HG03159 (cell line): ENCODE data around the gene KDM3B.
"Not testable (repeated sequence)": the region's sequence is repeated elsewhere in the genome, so short reads cannot be mapped to it uniquely, and the experiment has no call there.

Experiments used
- ATAC-seq: cut with Tn5 transposase; IDR thresholded peaks from one replicate; pipeline ENCODE4 v1.9.1; 2021; ENCODE audit warnings: mild to moderate bottlenecking, moderate library complexity; ENCODE audit not compliant: unreplicated experiment

Gene KDM3B

DNA sequence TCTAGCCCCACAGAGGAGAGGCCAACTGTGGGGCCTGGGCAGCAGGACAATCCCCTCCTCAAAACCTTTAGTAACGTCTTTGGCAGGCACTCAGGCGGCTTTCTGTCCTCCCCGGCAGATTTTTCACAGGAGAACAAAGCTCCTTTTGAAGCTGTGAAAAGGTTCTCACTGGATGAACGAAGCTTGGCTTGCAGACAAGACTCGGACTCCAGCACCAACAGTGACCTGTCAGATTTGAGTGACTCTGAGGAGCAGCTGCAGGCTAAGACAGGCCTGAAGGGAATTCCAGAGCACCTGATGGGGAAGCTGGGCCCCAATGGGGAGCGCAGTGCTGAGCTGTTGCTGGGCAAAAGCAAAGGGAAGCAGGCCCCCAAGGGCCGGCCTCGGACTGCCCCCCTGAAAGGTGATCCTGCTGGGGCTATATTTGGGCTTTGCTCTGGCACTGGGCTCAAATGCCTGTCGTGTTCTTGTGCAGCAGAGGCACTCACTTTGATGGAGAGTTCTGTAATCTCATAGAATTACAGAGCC is 39.4 kb downstream of the KDM3B start:
- no peak for ATAC-seq

DNA sequence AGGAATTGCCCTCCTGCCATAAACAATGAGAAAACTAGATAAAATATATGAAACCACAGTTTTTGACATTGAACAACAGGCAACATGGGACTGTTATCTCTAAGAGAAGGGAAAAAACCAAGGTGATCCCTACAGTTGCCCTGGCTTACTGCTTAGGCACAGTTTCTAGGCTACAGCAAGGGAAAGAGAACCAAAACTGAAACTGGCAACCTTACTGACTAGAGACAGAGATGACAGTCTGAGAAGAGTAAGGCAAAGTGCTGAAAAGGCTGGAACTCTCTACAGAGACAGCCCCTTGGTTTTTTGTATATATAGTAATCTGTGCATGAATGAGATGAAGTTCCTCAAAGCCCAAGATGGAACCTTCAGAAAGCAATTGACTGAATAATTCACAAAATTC is 50.2 kb downstream of the KDM3B start:
- peak; percentile 68 for ATAC-seq

DNA sequence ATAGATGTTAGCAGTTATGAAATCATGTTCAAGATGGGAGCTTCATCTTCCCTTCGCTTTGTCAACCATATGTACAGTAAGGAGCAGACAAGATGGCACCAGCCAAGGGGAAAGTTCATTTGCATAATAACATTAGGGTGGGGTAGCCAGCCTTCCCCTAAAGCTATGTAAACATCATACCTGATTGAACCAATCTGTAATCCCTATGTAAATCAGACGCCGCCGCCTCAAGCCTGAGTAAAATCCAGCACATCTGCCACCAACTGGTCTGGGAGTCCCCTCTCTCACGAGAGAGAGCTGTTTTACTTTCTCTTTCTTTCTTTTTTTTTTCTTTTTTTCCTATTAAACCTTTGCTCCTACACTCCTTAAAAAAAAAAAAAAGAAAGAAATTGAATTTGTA is 55.5 kb downstream of the KDM3B start:
- no peak for ATAC-seq

DNA sequence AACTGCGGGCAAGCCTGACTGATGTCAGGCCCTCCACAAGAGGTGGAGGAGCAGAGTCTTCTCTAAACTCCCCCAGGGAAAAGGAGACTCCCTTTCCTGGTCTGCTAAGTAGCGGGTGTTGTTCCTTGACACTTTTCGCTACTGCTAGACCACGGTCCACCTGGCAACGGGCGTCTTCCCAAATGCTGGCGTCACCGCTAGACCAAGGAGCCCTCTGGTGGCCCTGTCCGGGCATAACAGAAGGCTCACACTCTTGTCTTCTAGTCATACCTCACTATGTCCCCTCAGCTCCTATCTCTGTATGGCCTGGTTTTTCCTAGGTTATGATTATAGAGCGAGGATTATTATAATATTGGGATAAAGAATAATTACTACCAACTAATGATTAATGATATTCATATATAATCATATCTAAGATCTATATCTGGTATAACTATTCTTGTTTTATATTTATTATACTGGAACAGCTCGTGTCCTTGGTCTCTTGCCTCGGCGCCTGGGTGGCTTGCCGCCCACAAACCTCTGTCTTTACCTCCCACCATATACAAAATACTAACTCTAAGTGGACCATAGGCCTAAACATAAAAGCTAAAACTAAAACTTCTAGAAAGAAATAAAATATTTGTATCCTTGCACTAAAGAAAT is 58.6 kb downstream of the KDM3B start:
- ATAC-seq: not testable (repeated sequence)

DNA sequence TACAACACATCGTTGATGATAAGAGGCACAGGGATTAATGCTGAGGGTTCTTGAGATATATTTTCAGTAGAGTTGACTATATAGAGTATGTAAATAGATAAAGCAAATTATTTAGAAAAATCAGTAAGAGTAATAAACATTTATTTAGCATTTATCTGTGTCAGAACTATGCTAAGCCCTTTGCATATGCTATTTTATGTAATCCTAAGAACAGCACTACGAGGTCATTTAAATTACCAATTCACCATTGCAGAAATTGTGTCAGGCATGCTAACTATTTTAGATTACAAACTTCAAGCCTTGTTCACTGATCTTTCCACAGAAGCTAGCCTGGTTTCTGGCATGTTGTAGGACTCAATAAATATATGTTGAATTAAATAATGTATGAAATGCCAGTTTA is 66.0 kb downstream of the KDM3B start:
- ATAC-seq: no peak

DNA sequence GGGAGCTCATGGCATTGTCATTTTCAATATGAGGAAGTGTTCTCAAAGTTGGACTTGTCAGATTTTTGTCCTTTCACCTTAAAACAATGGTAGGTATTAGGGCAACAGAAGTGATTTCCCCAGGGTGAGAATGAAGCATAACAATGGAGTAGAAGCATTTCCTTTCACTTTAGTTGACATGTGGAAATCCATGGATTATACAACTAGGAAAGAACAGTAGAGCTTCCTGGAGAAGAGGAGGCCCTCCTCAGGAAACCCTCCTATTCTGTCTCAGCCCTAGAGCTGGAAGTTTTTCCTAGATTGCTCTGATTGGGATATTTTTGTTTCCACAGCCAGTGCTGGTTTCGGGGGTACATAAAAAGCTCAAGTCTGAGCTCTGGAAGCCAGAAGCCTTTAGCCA is 72.6 kb downstream of the KDM3B start:
- ATAC-seq: no peak

DNA sequence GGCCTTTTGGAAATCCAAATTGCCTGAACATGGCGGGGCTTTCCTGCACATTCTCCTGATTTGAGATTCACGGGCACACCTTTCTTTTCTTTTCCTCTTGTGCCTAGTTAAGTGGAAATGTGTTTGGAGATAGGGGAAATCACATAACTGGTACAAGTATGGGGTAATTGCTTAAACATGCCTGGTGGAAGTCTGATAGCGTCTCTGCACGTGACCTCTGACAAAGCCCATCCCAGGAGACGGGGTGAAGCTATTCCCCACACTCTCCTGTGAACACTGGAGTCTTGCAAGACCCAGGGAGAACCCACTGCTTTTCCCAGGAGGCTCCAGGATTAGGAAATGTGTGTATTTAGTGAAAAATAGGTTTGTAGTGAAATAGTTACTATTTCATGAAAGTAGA is 83.5 kb downstream of the KDM3B start:
- ATAC-seq: no peak

DNA sequence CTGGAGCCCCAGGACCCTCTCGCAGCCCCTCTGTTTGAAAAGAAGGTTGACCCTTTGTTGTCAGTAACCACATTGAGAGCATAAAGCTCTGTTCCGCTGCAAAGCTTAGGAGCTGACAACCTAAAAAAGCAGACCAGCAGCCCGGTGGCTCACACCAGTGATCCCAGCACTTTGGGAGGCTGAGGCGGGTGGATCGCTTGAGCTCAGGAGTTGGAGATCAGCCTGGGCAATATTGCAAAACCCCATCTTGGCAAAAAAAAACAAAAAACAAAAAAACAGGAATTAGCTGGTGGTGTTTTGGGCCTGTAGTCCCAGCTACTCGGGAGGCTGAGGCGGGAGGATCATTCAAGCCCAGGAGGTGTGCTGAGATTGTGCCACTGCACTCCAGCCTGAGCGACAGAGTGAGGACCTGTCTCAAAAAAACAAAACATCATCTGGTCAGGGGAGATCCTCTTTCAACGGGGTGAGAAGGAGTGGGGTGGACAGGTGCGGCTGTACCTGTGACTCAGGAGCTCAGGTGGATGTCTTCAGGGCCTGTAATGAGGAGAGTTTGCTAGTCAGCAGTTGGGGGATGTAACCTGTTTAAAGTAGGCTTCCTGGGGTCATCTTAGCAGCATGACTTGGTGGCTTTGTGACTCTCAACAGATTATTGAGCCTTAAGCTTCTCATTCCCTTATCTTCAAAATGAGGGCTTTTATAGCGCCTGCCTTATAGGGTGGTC is 85.7 kb downstream of the KDM3B start:
- peak; percentile 3 for ATAC-seq

DNA sequence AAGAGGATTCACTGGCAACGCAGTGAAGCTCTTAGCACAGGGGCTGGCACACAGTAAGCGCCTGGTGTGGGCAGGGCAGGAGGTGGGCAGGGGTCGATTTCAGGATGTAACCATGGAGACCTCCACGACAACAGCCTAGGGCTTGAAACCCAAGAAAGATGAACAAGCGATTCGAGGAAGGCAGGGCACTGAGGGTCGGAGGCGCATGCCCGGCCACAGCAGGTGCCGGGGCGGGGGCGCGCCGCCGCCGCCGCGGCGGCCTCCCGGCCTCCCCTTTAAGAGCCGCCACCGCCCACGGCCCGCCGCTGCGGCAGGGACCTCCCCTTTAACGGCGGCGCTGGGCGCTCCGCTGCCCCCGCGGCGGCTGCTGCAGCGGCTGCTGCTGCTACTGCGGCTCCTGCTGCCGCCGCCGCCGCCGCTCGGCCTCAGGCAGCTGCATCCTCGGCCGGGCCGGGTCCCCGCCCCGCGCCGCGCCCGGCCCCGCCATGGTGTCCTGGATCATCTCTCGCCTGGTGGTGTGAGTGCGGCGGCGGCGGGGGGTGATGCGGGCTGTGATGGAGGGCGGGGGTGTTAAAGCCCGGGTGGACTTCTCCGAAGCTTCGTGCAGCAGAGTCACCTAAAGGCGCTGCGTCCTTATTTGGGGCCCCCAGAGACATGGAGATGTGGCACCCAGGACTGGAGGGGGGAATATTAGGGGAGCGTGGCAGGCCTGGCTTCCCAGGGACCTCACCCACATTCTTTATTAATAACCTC is 86.4 kb downstream of the KDM3B start, which contains the start of gene REEP2:
TSS of gene REEP2 (plus strand) at position 334 of the 753 bp plus-strand sequence. CDS start at position 486, 152 bp downstream.
- peak; percentile 75 for ATAC-seq

DNA sequence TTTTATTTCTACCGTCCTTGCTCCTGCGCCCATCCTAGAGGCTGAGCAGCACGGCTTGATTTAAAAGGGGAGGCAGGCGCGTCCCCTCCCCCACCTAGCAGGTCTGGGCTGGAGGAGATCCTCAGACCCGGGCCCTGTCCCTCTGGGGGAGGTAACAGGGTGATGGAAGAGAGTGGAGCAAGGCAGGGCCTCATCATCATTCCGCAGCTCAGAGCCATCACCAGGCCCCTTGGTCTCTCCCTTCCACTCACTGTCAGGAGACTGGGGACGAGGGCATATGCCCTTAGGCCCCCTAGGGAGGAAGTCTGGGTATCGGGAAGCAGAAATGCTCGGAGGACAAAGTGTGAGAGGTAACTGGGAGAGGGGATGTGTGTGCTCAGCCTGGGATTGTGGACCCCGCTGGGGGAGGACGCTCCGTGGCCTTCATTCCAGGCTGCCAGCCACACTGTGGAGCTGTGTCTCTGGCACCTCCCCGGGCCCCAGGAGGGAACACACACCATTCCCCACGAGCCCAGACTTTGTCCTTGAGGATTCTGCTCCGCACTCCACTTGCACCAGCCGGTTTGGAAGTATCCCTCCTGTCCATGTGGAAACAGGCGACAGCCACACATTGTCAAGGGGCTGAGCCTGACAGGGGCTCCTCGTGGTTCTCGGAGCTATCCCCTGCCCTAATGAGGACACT is 87.1 kb downstream of the KDM3B start:
- no peak for ATAC-seq

DNA sequence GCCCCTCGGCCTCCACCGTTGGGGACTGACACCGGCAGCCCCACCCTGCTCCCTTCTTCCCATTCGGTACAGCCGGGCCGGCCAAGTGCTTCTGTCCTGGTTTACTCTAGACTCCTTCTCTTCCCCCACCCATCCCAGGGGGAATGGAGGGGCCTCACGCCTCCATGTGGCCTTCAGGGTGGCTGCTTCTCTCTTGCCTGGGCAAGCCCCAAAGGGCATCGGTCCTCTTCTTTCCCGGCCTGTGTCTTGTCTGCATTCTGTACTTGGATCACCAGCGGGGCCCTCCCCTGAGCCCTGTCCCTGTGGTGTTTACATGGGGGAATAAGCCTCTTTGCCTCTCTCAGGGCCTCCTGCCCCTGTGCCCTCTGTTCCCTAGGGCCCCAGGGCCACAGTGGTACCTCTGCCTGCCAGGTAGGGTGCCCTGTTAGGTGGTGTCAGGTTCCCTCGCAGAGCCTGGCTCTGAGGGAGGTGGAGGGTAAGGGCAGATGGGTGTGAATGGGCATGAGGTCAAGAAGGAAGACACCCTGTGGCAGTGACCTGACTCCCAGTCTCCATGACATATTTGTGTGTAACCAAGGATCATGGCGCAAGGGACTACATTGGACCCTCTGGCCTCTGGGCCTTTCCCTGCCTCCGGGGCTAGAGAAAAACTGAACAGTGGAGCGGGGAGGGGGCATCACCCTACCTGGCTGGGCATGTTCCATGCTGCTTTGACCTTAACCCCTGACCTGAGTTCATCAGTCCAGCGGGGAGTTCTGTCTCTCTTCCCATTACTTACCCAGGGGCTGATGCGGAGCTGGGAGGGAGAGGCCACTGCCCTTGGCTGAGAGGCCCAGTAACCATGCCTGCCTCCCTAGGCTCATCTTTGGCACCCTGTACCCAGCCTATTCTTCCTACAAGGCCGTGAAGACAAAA is 87.9 kb downstream of the KDM3B start:
- no peak for ATAC-seq

DNA sequence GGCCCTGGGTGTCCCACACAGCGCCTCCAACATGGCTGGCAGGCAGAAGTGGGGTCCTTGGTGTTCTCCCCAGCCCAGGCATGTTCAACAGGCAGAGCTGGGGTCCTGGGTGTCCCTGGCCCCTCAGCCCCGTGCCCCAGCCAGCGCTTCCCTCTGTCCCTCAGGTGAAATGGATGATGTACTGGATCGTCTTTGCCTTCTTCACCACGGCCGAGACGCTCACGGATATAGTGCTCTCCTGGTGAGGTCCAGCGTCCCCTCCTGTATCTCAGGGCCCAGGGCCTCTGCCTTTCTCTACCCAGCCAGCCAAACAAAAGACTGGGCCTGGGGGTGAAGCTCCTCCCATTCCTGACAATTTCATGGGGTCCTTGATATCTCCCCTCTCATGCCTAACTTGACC is 88.7 kb downstream of the KDM3B start:
- ATAC-seq: no peak

DNA sequence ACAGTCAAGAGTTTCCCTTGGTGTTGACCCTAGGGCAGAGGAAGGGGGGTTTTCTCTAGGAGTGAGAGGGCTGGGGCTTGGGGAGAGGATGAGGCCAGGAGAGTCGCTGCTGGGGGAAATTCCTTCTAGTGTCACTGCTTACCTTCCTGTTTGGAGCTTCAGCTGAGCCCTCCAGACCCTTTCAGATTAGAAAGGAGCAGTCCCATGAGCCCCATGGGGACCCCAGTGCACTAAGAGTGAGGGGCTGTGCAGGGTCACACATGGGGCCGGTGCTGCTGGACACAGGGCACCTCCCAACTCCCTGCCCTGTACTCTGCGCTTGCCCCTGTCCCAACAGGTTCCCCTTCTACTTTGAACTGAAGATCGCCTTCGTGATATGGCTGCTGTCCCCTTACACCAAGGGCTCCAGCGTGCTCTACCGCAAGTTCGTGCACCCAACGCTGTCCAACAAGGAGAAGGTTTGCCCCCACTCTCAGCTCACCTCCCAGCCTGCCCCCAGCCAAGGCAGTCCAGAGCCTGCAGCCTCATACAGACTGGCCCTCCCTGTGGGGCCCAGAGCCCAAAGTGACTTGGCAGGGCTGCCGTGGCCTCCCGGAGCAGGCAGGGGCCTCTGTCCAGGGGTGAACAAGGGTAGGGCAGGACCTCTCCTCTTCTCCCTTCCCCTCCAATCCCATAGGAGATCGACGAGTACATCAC is 91.7 kb downstream of the KDM3B start:
- no peak for ATAC-seq

DNA sequence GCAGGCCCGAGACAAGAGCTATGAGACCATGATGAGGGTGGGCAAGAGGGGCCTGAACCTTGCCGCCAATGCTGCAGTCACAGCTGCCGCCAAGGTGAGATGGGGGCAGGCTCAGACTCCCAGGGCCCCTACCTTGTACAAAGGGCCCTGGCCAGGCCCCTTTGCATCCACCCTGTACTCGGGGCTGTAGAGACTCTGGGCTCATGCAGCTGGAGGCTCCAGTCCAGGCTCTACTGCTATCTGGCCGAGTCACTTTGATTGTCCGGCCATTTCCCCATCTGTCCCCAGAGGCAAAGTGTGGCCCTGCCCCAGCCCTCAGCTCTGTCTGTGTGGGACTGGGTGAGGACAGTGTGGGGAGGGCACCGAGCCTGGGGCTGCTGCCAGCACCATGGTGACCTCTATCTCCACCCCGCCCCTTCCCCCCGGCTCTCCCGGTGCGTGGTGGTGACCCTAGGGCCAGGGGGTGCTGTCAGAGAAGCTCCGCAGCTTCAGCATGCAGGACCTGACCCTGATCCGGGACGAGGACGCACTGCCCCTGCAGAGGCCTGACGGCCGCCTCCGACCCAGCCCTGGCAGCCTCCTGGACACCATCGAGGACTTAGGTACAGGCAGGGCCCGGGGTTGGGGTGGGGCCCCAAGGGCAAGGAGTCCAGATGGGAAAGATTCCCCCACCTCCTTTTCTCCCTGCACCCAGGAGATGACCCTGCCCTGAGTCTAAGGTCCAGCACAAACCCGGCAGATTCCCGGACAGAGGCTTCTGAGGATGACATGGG is 92.5 kb downstream of the KDM3B start:
- no peak for ATAC-seq

DNA sequence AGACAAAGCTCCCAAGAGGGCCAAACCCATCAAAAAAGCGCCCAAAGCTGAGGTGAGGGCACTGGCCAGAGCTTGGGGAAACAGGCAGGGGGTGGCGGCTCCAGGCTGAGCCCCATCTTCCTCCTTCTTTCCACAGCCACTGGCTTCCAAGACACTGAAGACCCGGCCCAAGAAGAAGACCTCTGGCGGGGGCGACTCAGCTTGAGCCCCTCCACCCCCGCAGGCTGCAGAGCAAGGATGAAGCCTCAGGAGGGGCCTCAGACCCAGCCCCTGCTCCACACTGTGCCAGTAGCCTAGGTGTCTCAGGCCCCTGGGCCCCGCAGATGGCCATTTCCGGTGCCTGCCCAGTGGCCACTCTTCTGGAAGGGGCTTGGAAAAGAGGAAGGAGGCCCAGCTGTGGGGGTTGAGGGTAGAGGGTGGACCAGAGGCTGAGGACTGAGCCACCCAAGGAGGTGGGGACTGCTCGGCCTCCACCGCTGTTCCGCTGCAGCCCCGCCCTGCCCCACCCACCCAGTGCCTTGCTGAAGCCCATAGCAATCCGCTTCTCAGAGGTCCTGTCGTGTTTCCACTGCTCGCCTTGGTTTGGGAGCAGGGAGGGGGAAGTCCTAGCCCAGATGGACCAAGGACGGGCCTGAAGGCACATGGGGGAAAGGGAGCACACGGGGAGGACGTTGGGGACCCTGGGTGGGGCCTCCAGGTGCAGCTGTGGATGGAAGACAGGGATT is 93.2 kb downstream of the KDM3B start:
- ATAC-seq: no peak

DNA sequence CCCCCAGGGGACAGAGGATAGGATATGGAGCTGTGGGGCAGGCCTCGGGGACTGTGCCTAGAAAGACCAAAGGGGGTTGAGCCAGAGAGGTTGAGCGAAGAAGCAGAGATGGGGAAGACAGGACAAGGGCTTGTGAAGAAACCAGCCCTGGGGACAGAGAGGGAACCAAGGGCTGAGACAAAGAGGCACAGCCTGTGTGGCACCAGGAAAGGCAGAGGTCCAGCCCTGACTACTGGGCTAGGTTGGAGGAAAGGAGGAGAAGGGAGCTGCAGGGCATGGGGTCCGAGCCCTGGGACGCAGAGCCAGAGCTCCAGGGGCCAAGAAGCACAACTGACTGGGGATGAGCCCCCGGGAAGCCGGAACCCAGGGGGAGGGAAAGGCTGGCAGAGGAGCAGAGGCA is 95.6 kb downstream of the KDM3B start:
- ATAC-seq: no peak

DNA sequence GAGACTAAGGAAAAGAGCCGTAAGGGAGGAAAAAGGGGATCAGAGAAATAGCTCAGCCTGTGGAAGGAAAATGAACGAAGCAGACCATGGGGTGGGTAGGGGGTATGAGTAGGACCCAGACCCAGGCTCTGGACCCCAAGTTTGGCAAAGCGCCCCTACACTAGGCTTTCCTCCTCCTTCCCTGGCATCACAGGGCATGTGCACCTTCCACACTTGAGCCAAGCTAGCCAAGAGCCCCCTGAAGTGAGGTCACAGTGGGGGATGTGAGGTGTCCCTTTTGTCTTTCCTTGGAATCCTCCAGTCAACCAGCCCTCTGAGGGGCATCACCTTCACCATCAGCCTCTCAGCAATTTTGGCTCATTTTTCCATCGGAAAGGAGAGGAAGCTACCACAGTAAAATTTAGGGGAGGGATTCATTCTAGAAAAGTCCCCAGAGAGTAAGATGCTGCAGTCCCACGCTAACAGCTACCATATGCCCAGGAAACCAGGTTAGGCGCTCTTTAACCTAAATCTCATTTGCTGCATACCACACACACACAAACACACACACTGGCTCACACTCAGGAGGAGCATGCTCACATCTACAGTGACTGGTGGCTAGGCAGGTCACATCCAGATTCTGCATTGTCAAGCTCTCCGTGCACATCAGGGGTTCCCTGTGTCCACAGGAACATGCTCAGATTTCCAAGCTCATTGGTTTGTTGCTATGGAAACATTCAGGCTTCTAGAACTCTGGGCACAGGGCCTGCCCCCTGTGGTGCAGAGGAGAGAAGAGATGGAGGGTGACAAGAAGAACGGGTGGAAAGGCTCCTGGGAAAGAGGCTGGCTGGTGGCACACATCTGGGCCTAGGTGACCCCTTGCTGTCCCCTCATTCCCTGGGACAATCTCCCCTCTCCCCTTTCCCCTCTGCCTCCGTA is 96.3 kb downstream of the KDM3B start:
- ATAC-seq: no peak
